ENCODE results near the gene MMP17.

MMP17 gene

DNA sequence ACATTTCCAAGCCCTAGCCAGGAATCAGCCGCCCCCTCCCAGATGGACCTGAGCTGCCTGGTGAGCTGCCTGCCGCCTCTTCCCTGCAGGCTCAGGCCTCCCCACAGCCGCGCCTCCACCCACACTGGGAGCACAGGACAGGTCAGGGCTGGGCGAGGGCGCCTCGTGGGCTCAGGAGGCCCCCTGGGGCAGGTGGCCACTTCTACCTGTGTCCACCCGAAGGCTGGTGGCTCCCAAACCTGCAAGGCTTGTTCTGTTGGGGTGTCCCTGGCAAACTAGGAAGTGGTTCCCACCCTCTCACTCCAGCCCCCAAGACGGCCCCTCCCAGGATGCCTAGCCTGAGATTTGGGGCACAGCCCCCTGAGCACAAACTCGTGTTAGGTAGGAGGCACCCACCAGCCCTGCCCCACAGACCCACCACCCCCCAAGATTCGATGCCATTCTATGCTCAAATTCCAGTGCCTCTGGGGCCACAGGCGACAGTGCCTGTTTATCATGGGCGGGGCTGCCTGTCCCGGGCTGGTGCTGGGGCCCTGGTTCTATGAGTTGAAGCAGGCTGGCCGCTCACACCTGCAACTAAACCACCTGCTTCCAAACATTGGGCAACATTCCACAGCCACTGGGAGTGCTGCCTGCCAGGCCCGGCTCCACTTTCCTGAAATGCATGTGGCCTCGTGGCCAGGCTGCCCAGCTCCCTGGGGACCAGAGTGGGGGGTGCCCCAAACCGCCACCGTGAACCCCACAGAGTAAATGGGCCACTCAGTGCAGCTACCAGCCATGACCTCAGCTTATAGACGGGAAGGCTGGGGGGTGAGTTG is 6.8 kb downstream of the MMP17 start:
- H3K27me3 ChIP-seq (replicated peaks; ENCODE audit: insufficient read depth, low read length), result peaks cover 15% of the 10 kb centered on the region
- no peak overlapping the region for H3K9ac ChIP-seq (ENCODE audit: low read length)
- TF ChIP-seq EZH2phosphoT487 (IDR thresholded peaks at IDR 0.05; ENCODE audit: low read length), result no peak
- TF ChIP-seq, protein P1, sequence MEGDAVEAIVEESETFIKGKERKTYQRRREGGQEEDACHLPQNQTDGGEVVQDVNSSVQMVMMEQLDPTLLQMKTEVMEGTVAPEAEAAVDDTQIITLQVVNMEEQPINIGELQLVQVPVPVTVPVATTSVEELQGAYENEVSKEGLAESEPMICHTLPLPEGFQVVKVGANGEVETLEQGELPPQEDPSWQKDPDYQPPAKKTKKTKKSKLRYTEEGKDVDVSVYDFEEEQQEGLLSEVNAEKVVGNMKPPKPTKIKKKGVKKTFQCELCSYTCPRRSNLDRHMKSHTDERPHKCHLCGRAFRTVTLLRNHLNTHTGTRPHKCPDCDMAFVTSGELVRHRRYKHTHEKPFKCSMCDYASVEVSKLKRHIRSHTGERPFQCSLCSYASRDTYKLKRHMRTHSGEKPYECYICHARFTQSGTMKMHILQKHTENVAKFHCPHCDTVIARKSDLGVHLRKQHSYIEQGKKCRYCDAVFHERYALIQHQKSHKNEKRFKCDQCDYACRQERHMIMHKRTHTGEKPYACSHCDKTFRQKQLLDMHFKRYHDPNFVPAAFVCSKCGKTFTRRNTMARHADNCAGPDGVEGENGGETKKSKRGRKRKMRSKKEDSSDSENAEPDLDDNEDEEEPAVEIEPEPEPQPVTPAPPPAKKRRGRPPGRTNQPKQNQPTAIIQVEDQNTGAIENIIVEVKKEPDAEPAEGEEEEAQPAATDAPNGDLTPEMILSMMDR (IDR thresholded peaks at IDR 0.05; ENCODE audit: low read length), result no peak
- TF ChIP-seq EZH2 (optimal IDR thresholded peaks at IDR 0.05; ENCODE audit: low read depth, low read length), result no peak
- no peaks in the 10 kb centered on the region for H3K79me2 ChIP-seq (ENCODE audit: low read length)
- H2AFZ ChIP-seq (ENCODE audit: low read length), result no peak overlapping the region
- no peak overlapping the region for H3K27ac ChIP-seq (ENCODE audit: low read length)
- H3K9me3 ChIP-seq (replicated peaks; ENCODE audit: insufficient read depth, low read length), result no peaks in the 10 kb centered on the region
- H3K9me2 ChIP-seq (replicated peaks; ENCODE audit: insufficient read depth, low read length), result no peaks in the 10 kb centered on the region
- DNase-seq, result no peak
- no peaks in the 10 kb centered on the region for H3K36me3 ChIP-seq (replicated peaks; ENCODE audit: insufficient read depth, low read length)
- no peaks in the 10 kb centered on the region for H3F3A ChIP-seq (ENCODE audit: insufficient read depth, low read length)
- no peak overlapping the region for H3K4me2 ChIP-seq (ENCODE audit: low read depth, low read length)
- H3K4me1 ChIP-seq (ENCODE audit: low read length), result no peaks in the 10 kb centered on the region
- no peaks in the 10 kb centered on the region for H4K20me1 ChIP-seq (ENCODE audit: insufficient read depth, low read length)
- no peak overlapping the region for H3K4me3 ChIP-seq (ENCODE audit: low read length)

DNA sequence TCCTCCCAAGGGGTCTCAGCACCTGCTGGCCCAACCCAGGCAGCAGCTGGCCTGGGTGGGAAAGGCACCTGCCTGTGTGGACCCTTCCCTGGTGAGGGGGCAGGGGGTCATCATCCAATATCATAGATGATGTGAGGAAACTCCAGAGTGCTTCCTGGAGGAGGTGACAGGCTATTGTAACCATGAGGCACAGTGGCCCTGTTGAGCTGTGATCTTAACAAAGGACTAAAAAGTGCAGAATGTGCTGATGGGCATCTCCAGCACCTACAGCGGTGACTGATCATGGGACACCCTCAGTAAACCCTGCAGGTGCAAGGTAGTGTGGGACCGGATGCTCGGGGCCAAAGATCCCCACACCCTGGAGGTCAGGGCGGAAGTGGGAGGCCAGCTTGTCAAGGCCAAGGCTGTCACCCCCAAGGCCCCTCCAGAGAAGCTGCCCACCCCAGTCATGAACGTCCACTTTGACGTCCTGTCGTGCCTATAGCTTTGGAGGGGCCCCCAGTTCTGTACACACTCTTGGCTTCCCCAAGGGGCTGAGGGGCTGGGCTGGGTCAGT is 7.5 kb downstream of the MMP17 start:
- Histone ChIP-seq H4K20me1 (ENCODE audit: insufficient read depth, low read length) (no peaks in the 10 kb centered on the region), H3K4me2 (ENCODE audit: low read depth, low read length) (no peak overlapping the region), H3K27me3 (replicated peaks; ENCODE audit: insufficient read depth, low read length) (peaks cover 12% of the 10 kb centered on the region), H3K9me2 (replicated peaks; ENCODE audit: insufficient read depth, low read length) (no peaks in the 10 kb centered on the region), H3K36me3 (replicated peaks; ENCODE audit: insufficient read depth, low read length) (no peaks in the 10 kb centered on the region), H3K4me3 (ENCODE audit: low read length) (no peak overlapping the region), H3K9ac (ENCODE audit: low read length) (no peak overlapping the region), H3K79me2 (ENCODE audit: low read length) (no peaks in the 10 kb centered on the region), H3K9me3 (replicated peaks; ENCODE audit: insufficient read depth, low read length) (no peaks in the 10 kb centered on the region), H3K27ac (ENCODE audit: low read length) (no peak overlapping the region), H2AFZ (ENCODE audit: low read length) (no peak overlapping the region), H3K4me1 (ENCODE audit: low read length) (no peaks in the 10 kb centered on the region), H3F3A (ENCODE audit: insufficient read depth, low read length) (no peaks in the 10 kb centered on the region)
- TF ChIP-seq EZH2phosphoT487 (IDR thresholded peaks at IDR 0.05; ENCODE audit: low read length), result no peak
- no peak for TF ChIP-seq EZH2 (optimal IDR thresholded peaks at IDR 0.05; ENCODE audit: low read depth, low read length)
- TF ChIP-seq, protein P1 (IDR thresholded peaks at IDR 0.05; ENCODE audit: low read length), result no peak
- DNase-seq, result no peak

DNA sequence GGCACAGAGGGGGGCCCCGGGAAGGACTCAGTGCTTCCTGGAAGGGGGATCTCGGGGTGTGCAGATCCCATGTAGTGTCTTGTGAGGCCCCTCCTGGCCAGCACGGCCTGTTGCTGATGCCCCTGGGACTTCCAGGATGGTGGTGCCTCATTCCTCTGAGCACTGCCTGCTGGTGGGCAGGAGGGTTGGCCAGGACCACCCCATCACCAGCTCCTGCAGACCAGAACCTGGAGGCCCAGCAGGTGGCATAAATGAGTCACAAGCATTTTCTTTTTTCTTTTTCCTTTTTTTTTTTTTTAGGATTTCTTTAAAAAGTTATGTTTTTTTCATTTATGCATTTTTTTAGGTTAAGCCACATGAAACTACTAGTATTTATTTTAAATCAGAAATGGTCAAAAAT is 8.0 kb downstream of the MMP17 start:
- DNase-seq, result no peak
- Histone ChIP-seq H3K4me1 (ENCODE audit: low read length) (no peaks in the 10 kb centered on the region), H3K79me2 (ENCODE audit: low read length) (no peaks in the 10 kb centered on the region), H3K4me3 (ENCODE audit: low read length) (no peak overlapping the region), H3K27me3 (replicated peaks; ENCODE audit: insufficient read depth, low read length) (0 out of 2 replicates have a peak, but pooled peaks cover 7% of the 10 kb centered on the region), H3K36me3 (replicated peaks; ENCODE audit: insufficient read depth, low read length) (no peaks in the 10 kb centered on the region), H4K20me1 (ENCODE audit: insufficient read depth, low read length) (no peaks in the 10 kb centered on the region), H3K4me2 (ENCODE audit: low read depth, low read length) (no peak overlapping the region), H3K9me2 (replicated peaks; ENCODE audit: insufficient read depth, low read length) (no peaks in the 10 kb centered on the region), H3K27ac (ENCODE audit: low read length) (no peak overlapping the region), H2AFZ (ENCODE audit: low read length) (no peak overlapping the region), H3K9ac (ENCODE audit: low read length) (no peak overlapping the region), H3F3A (ENCODE audit: insufficient read depth, low read length) (no peaks in the 10 kb centered on the region), H3K9me3 (replicated peaks; ENCODE audit: insufficient read depth, low read length) (no peaks in the 10 kb centered on the region)
- TF ChIP-seq, protein P1 (IDR thresholded peaks at IDR 0.05; ENCODE audit: low read length), result no peak; the same call in 1 of the 2 replicates
- TF ChIP-seq EZH2phosphoT487 (IDR thresholded peaks at IDR 0.05; ENCODE audit: low read length), result no peak
- no peak for TF ChIP-seq EZH2 (optimal IDR thresholded peaks at IDR 0.05; ENCODE audit: low read depth, low read length)
